H1 (cell line): Measurements from ENCODE around the gene RAP1B. TPM values are rescaled to one million over a fixed set of nuclear protein-coding genes. Genes with fewer than 3 reads are reported as not detected.

Experiments
- CTCF ChIA-PET: fragments of 300-600 bp; sonication (Branson Sonifier 250); formaldehyde crosslinking; loops from one replicate; lab custom pipeline; 2021; ENCODE audit not compliant: partially characterized antibody; lab: Charles Lee
- POLR2A ChIA-PET: fragments of 300-600 bp; sonication (Branson Sonifier 250); formaldehyde crosslinking; loops from one replicate; lab custom pipeline; 2021; ENCODE audit warnings: inconsistent platforms; ENCODE audit not compliant: partially characterized antibody; lab: Charles Lee
- DNase-seq, 2 experiments: peaks; one replicate each; pipeline versions ENCODE4 v3.0.0 to v3.0.0-alpha.2; 2010 to 2022; ENCODE audit warnings: low spot score in 2 of 2, low read depth in 1 of 2, mixed read lengths in 1 of 2
- FAIRE-seq: peaks from 2 replicates; lab custom pipeline; 2011; peaks lifted over from hg19 to GRCh38; lab: Jason Lieb, UNC
- H2AFZ ChIP-seq: 2 replicates; pipeline ENCODE4 v1.8.1; 2012; ENCODE audit warnings: low read length, inconsistent platforms
- H2AK5ac ChIP-seq: 2 replicates; pipeline ENCODE4 v1.6.1; 2013; ENCODE audit warnings: low read depth, low read length
- H2BK120ac ChIP-seq: replicated peaks from 2 replicates; pipeline ENCODE3; 2013; ENCODE audit warnings: low read depth, low read length, inconsistent platforms
- H2BK12ac ChIP-seq: 2 replicates; pipeline ENCODE4 v1.6.1; 2013; ENCODE audit warnings: low read depth, low read length
- H2BK15ac ChIP-seq: 2 replicates; pipeline ENCODE4 v1.6.1; 2013; ENCODE audit warnings: low read length
- H2BK20ac ChIP-seq: 2 replicates; pipeline ENCODE4 v1.6.1; 2013; ENCODE audit warnings: low read length
- H2BK5ac ChIP-seq: 2 replicates; pipeline ENCODE4 v1.6.1; 2013; ENCODE audit warnings: low read depth, low read length
- H3K14ac ChIP-seq: 2 replicates; pipeline ENCODE4 v1.6.1; 2013; ENCODE audit warnings: inconsistent platforms; ENCODE audit not compliant: insufficient read length
- H3K18ac ChIP-seq: 2 replicates; pipeline ENCODE4 v1.6.1; 2013; ENCODE audit warnings: low read length; ENCODE audit errors: extremely low read depth
- H3K23ac ChIP-seq: 2 replicates; pipeline ENCODE4 v1.6.1; 2013; ENCODE audit warnings: inconsistent platforms; ENCODE audit not compliant: insufficient read length
- H3K23me2 ChIP-seq: 2 replicates; pipeline ENCODE4 v1.6.1; 2013; ENCODE audit warnings: low read depth, low read length
- H3K27ac ChIP-seq: 2 replicates; pipeline ENCODE4 v1.6.1; 2011; ENCODE audit warnings: low read depth, low read length, inconsistent platforms
- H3K27me3 ChIP-seq, 4 experiments: replicated peaks in 1 of 4; 1 replicate in 1 of 4; 2 replicates in 3 of 4; pipeline versions ENCODE4 v1.6.1 to v1.8.1; 2011 to 2013; ENCODE audit warnings: low read length in 3 of 4, mild to moderate bottlenecking in 3 of 4, inconsistent platforms in 2 of 4, mixed read lengths in 2 of 4, moderate library complexity in 1 of 4; ENCODE audit not compliant: control insufficient read depth in 3 of 4, insufficient read depth in 3 of 4; ENCODE audit errors: extremely low read depth in 1 of 4
- H3K36me3 ChIP-seq, 4 experiments: 2 replicates each; pipeline versions ENCODE4 v1.6.1 to v1.8.1; 2011 to 2013; ENCODE audit warnings: mild to moderate bottlenecking in 4 of 4, low read length in 3 of 4, moderate library complexity in 2 of 4, control low read depth in 1 of 4, inconsistent platforms in 1 of 4; ENCODE audit not compliant: insufficient read depth in 4 of 4, control insufficient read depth in 2 of 4
- H3K4ac ChIP-seq: replicated peaks from 2 replicates; pipeline ENCODE3; 2013; ENCODE audit warnings: low read length, low read depth, mixed read lengths, inconsistent platforms; ENCODE audit not compliant: insufficient read length
- H3K4me1 ChIP-seq, 4 experiments: replicated peaks in 1 of 4; 1 replicate in 1 of 4; 2 replicates in 3 of 4; pipeline versions ENCODE4 v1.6.1 to v1.8.1; 2011 to 2013; ENCODE audit warnings: low read length in 3 of 4, inconsistent platforms in 2 of 4, mixed read lengths in 1 of 4; ENCODE audit not compliant: insufficient read depth in 4 of 4, control insufficient read depth in 3 of 4
- H3K4me2 ChIP-seq, 2 experiments: 2 replicates each; pipeline versions ENCODE4 v1.6.1 to v1.8.1; 2011 to 2013; ENCODE audit warnings: low read depth in 2 of 2, low read length in 2 of 2, control low read depth in 1 of 2, inconsistent platforms in 1 of 2, mild to moderate bottlenecking in 1 of 2; ENCODE audit not compliant: insufficient read depth in 1 of 2
- H3K4me3 ChIP-seq, 4 experiments: fragments of 200-600, 300-600 bp in 1 of 4; sonication (generic), shearing (Covaris generic), sonication (Bioruptor Twin) in 1 of 4; 2 replicates each; pipeline versions ENCODE4 v1.5.1 to v1.8.1; 2011 to 2016; ENCODE audit warnings: low read length in 4 of 4, low read depth in 3 of 4, control low read depth in 2 of 4, inconsistent platforms in 2 of 4, mild to moderate bottlenecking in 2 of 4, mixed read lengths in 1 of 4, moderate library complexity in 1 of 4; ENCODE audit not compliant: insufficient read depth in 2 of 4; ENCODE audit errors: extremely low read depth in 1 of 4
- H3K56ac ChIP-seq: replicated peaks from 2 replicates; pipeline ENCODE3; 2013; ENCODE audit warnings: low read depth, mild to moderate bottlenecking, mixed read lengths, low read length, inconsistent platforms; ENCODE audit not compliant: insufficient read length
- H3K79me1 ChIP-seq: 2 replicates; pipeline ENCODE4 v1.6.1; 2013; ENCODE audit warnings: low read depth, low read length, control low read depth
- H3K79me2 ChIP-seq, 2 experiments: 2 replicates each; pipeline versions ENCODE4 v1.6.1 to v1.8.1; 2012 to 2013; ENCODE audit warnings: low read length in 2 of 2, mild to moderate bottlenecking in 2 of 2, inconsistent platforms in 1 of 2; ENCODE audit not compliant: insufficient read depth in 2 of 2, control insufficient read depth in 1 of 2
- H3K9ac ChIP-seq, 4 experiments: replicated peaks in 1 of 4; 1 replicate in 1 of 4; 2 replicates in 3 of 4; pipeline versions ENCODE4 v1.6.1 to v1.8.1; 2011 to 2013; ENCODE audit warnings: low read depth in 3 of 4, low read length in 3 of 4, control low read depth in 2 of 4, mild to moderate bottlenecking in 2 of 4, moderate library complexity in 2 of 4, inconsistent platforms in 1 of 4; ENCODE audit errors: extremely low read depth in 1 of 4
- H3K9me3 ChIP-seq, 2 experiments: 2 replicates each; pipeline versions ENCODE4 v1.6.1 to v1.8.1; 2012 to 2013; ENCODE audit warnings: mild to moderate bottlenecking in 2 of 2, moderate library complexity in 2 of 2, control low read depth in 1 of 2, inconsistent platforms in 1 of 2, low read depth in 1 of 2, low read length in 1 of 2, mixed read lengths in 1 of 2; ENCODE audit not compliant: insufficient read depth in 2 of 2
- H4K20me1 ChIP-seq, 2 experiments: replicated peaks in 1 of 2; 2 replicates each; pipeline versions ENCODE3 to v1.8.1; 2011 to 2013; ENCODE audit warnings: inconsistent platforms in 2 of 2, low read length in 2 of 2, mild to moderate bottlenecking in 1 of 2; ENCODE audit not compliant: insufficient read depth in 2 of 2, control insufficient read depth in 1 of 2
- H4K5ac ChIP-seq: 2 replicates; pipeline ENCODE4 v1.6.1; 2013; ENCODE audit warnings: low read length, low read depth, mixed read lengths, inconsistent platforms; ENCODE audit not compliant: insufficient read length
- H4K8ac ChIP-seq: 2 replicates; pipeline ENCODE4 v1.8.0; 2013; ENCODE audit warnings: mild to moderate bottlenecking, moderate library complexity, low read length, inconsistent platforms; ENCODE audit not compliant: insufficient read depth; ENCODE audit errors: extremely low read depth
- H4K91ac ChIP-seq: replicated peaks from 2 replicates; pipeline ENCODE3; 2013; ENCODE audit warnings: low read length, mixed read lengths, inconsistent platforms; ENCODE audit not compliant: insufficient read length
- HDAC6 ChIP-seq: IDR thresholded peaks from one replicate; pipeline ENCODE4 v1.7.1; 2012; ENCODE audit warnings: low read depth, mild to moderate bottlenecking, inconsistent platforms, low read length, moderate library complexity
- SIRT6 ChIP-seq: IDR thresholded peaks from one replicate; pipeline ENCODE4 v1.7.1; 2012; ENCODE audit warnings: low read length, inconsistent platforms
- WGBS, 2 experiments: shearing (Covaris generic) in 1 of 2; methylation state at CpG; one replicate each; pipeline versions ENCODE4 v1.1.6 to v1.1.7; 2013 to 2015; ENCODE audit warnings: low lambda C conversion rate in 2 of 2, mixed read lengths in 2 of 2, inconsistent platforms in 1 of 2, low coverage in 1 of 2, missing lambda C conversion rate in 1 of 2; ENCODE audit not compliant: insufficient replicate concordance in 2 of 2, insufficient coverage in 1 of 2, insufficient read length in 1 of 2; ENCODE audit errors: extremely low coverage in 1 of 2, missing lambda C conversion rate in 1 of 2; 5-methylcytosine and 5-hydroxymethylcytosine counted together
- polyA plus RNA-seq, 7 experiments: library from polyadenylated mRNA; depleted of rRNA in 3 of 7; stranded (reverse) in 5 of 7; unstranded in 2 of 7; fragments of >200 nt in 5 of 7; fragments of 200-250 nt in 2 of 7; gene quantifications; 1 replicate in 5 of 7; 2 replicates in 1 of 7; 4 replicates in 1 of 7; pipeline versions ENCODE4 v1.2.1 to v1.2.3, GENCODE V29; 2011 to 2013; ENCODE audit warnings: missing spikeins in 2 of 7, mixed read lengths in 2 of 7
- total RNA-seq: library from RNA; stranded (reverse); fragmentation: NEBNext Ultra II Directional; extraction: Animal tissue kit (Norgen Biotek cat#: 25700); gene quantifications from 2 replicates; pipeline ENCODE4 v1.2.1, GENCODE V29; 2021

The RAP1B gene
- total and polyA plus RNA-seq, 2 of the 8 experiments (the other 6 are each of a cell fraction or from before 2014, with no cell fraction given), result 61.4 to 112 TPM

DNA sequence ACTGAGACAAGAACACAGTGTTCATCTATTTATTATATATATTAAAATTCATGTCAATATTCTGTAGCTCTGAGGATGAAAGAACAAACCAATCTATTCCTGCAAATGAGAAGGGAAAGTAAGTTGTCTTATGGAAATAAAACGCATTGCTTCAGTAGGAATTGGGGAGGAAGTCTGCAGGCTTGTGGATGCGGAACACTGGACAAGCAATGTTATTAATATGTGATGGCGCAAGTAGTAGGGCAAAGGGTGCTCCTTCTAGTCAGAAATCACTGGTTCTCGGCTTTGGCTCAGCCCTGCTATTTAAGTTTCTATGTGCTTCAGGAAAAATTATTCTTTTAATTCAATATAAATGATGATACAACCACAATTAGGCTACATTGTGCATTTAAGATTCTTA lies 28.8 kb upstream of the RAP1B start:
- Histone ChIP-seq H2BK5ac (no peak overlapping the region), H4K8ac (no peak overlapping the region), H3K27ac (no peak overlapping the region), H2BK15ac (no peak overlapping the region), H3K27me3 (no peaks in the 10 kb centered on the region), H3K23ac (no peak overlapping the region), H3K4me2 (no peak overlapping the region), H3K79me1 (no peaks in the 10 kb centered on the region), H2BK20ac (no peak overlapping the region), H3K79me2 (no peaks in the 10 kb centered on the region), H3K4me3 (no peak overlapping the region), H4K20me1 (no peaks in the 10 kb centered on the region), H4K5ac (no peak overlapping the region), H3K9ac (no peak overlapping the region), H3K56ac (no peak overlapping the region), H3K4me1 (peaks cover 0 to 3% (median 0%) of the 10 kb centered on the region in 4 experiments; a peak in 1 of 7 replicates), H2AFZ (no peak overlapping the region), H4K91ac (no peak overlapping the region), H3K36me3 (no peaks in the 10 kb centered on the region), H2BK12ac (no peak overlapping the region), H3K9me3 (no peaks in the 10 kb centered on the region), H3K14ac (no peak overlapping the region), H2BK120ac (no peak overlapping the region), H3K23me2 (no peaks in the 10 kb centered on the region), H3K4ac (no peak overlapping the region), H2AK5ac (no peak overlapping the region), H3K18ac (no peak overlapping the region)
- WGBS, 2 experiments, result 94% methylated on average over 4 of the region's 4 CpGs; no CpG with 5 or more reads in 1 of the 2 experiments
- DNase-seq (no peak), FAIRE-seq (no peak)
- CTCF ChIA-PET, result no interaction called here
- POLR2A ChIA-PET, result no interaction called here
- TF ChIP-seq HDAC6, result no peak
- TF ChIP-seq SIRT6, result no peak
